ENCODE results near the gene GRPEL1. TPM values are rescaled to one million over a fixed set of nuclear protein-coding genes. Genes with fewer than 3 reads are reported as not detected.
"Not testable (repeated sequence)": the region's sequence is repeated elsewhere in the genome, so short reads cannot be mapped to it uniquely, and the experiment has no call there.

The GRPEL1 gene
- 57.9 and 76.0 TPM in 2 replicates for total RNA-seq (2014; rRNA removed; shearing (Covaris generic))

- peak; percentile 98 for DNase-seq (ENCODE audit: low spot score)
Observed at GRCh38 chr4:7067452-7068278, at the start of gene GRPEL1. GRPEL1 (minus strand) TSS chr4:7068064; CDS start chr4:7068032, 32 bp downstream.

DNA sequence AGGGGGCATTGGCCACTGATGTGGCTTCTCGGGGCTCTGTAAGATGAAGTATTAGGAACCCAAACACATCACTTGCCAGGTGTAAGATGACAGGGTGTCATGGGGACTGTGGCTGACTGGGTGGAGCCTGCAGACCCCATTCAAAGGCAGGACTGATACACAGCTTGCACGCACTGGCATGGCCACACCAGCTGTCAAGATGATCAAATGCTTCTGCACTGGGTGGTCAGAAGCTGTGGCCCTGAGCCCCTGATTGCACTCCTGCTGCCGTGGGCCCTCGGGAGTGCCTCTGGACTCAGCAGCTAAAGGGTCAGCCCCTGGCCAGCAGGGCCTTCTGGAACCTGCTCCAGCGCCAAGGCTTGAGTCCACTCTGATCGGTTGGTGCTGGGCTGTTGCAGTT is 48.8 kb upstream of the GRPEL1 start:
- no peak for DNase-seq (ENCODE audit: low spot score)

DNA sequence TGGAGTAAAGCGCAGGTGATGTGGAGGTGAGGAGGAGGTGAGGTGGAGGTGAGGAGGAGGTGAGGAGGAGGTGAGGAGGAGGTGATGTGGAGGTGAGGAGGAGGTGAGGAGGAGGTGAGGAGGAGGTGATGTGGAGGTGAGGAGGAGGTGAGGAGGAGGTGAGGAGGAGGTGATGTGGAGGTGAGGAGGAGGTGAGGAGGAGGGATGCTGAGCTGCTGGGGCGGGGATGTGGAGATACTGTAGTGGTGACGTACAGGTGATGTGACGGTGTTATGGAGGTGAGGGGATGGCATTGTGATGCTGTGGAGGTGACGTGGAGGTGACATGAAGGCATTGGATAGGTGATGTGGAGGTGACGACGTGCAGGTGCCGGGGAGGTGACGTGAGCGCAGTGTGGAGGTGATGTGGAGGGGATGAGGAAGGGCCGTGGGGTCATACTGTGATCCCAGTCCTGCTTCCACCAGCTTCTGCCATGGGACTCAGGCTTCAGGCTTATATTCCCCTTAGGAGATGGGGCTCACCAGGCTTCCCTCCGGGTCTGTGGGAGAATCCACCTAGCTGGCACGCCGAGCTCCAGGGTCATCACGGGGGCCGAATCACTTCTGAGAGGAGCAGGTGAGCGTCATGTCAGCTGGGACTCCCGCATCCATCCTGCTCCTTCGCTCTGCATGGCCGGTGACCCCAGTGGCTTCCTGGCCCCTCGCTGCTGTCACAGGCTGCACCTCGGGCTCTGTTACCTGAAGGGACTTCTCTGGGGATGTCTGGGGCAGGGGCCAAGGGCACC is 47.9 kb upstream of the GRPEL1 start:
- DNase-seq (ENCODE audit: low spot score): no peak

GRCh38 chr4:7112656-7113055 is 44.8 kb upstream of the GRPEL1 start:
- DNase-seq (ENCODE audit: low spot score): no peak

GRCh38 chr4:7111441-7111840 is 43.6 kb upstream of the GRPEL1 start:
- DNase-seq (ENCODE audit: low spot score): no peak

DNA sequence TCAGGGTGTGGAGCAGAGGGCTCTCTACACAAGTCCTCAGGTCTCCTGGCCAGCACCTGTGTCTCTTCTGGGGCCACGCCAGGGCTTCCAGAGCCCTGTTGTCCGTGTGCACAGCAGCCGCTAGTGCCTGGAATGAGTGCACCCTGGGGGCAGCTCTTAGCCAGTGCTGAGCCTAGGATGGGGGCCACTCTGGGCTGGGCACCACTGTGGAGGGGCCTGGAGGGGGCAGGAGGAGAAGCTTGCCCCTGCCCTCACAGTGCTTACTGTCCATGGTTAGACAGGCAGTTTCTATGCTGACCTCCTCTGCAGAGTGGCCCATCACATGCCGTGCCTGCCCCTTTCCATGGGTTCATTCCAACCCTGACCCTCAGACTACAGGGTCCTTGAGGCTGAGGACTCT is 42.7 kb upstream of the GRPEL1 start:
- DNase-seq (ENCODE audit: low spot score): no peak

- no peak for DNase-seq (ENCODE audit: low spot score)
Observed at GRCh38 chr4:7109169-7109568, 41.3 kb upstream of the GRPEL1 start.

GRCh38 chr4:7108660-7109059 is 40.8 kb upstream of the GRPEL1 start:
- no peak for DNase-seq (ENCODE audit: low spot score)

- no peak for DNase-seq (ENCODE audit: low spot score)
Observed at GRCh38 chr4:7108046-7108625, 40.3 kb upstream of the GRPEL1 start.

GRCh38 chr4:7107166-7107905 is 39.5 kb upstream of the GRPEL1 start:
- DNase-seq (ENCODE audit: low spot score): no peak

DNA sequence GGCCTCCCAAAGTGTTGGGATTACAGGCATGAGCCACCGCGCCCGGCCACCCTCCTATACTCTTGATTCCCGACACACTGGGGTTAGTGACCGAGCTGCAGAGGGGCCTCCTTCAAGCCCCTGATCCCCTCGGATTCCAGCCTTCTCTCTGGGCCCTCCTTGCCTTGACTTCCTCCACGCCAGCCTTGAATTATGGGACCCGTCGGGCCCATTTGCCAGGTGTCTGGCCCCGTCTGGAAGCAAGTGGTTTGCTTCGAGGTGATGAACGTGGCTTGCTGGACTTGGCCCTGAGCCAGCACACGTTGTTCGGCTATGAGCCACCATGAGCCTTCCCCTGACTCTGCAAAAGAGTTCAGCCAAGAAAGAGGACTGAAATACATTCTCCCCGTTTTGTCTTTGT is 37.4 kb upstream of the GRPEL1 start:
- DNase-seq (ENCODE audit: low spot score): no peak

GRCh38 chr4:7104366-7105031 is 36.6 kb upstream of the GRPEL1 start:
- DNase-seq (ENCODE audit: low spot score): no peak

DNA sequence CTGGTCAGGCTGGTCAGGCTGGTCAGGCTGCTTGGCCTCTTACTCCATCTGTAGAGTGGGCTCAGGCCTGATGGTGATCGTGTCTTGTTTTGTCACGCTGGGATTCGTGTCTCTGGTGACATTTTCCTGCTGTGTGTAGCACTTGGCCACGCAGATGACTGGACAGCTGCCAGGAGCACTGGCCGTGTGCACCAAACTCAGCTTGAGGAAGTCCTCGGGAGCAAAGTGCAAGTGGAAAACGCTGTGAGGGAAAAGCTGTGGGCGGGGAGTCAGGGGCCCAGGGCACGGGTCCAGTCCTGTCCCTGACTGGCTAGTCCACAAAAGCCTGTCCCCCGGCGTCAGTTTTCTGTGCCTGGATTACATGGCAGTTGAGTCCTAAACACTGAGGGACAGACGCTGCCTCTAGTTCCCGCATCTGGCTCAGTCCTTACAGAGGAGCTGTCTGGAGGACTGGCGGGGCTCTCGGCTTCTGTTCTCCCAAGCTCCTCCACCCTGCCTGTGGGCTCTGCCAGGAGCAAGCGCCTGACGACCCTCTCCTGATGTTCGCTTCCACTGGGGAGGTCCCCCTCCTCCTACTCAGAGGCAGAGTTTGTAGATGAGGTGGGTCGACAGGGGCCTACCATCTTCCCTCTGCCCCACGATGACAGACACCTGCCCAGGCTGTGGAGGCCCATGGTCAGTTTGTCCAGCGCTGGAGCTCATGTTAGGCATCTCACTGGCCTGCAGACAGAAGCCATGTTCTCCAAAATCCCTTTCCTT is 35.9 kb upstream of the GRPEL1 start:
- DNase-seq (ENCODE audit: low spot score): no peak

DNA sequence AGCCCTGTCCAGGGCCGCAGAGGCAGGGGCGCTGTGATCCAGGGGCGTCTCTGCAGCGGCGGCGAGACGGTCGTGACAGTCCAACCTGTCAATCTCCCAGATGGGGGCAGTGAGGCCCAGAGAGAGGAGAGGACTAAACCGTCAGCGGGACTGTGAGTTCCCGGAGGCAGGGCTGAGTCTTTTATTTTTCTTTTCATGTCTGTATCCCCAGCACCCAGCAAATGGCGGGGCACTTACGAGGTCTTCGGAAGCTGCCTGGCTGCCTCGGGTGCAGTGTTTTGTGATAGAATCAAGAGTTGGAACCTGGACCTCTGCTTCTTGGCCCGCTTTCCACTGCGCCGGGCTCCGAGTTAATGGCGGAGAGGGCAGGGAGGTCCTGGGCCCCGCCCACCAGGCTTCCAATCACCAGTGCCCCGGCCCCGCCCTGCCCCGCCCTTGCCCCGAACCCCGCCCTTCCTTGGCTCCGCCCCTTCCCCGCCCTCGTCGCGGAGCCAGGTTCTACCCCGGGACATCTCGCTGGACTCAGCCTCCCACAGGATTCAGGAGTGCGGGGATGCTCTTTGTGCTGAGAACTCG is 35.3 kb upstream of the GRPEL1 start:
- peak; percentile 82 for DNase-seq (ENCODE audit: low spot score)

GRCh38 chr4:7102516-7102909 is 34.6 kb upstream of the GRPEL1 start:
- not testable (repeated sequence) for DNase-seq (ENCODE audit: low spot score)

DNA sequence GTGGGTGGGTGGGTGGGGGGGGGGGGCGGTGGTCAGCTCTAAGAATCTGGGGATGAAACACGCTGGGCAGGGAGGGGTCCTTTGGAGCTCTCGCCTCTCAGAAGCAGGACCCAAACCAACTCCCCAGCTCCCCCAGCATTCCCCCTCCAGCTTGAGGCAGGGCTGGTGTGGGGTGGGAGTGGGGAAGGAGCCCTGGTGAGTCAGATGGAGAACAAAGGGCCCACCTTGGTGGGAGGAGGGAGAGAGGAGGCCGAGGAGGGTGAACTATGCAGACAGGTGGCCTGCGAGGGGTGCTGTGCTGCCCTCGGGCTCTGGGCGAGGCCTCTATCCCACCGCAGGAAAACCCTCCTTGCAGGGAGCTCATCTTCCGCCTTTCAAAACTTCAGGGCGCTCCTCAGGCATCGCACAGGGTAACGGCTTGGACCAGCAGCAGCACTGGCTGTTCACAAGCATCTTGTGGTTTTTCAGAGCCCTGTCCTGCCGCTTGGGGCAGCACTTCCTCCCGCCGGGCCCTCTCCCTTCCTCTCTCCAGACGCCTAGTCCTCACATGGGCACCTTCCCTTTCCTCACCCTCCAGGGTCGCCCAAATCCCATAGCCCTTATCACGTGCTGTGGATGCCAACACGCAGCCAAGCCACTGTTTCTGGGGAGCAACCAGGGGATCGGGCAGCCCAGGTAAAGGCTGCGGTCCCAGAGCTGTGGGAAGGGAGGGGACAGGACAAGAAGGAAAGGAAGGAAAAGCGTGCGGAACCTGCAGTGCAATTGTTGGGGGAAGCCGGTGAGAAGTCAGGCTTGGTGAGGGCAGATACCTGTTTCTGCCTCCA is 34.0 kb upstream of the GRPEL1 start:
- DNase-seq (ENCODE audit: low spot score): peak; percentile 52

- DNase-seq (ENCODE audit: low spot score): no peak
Observed at GRCh38 chr4:7096236-7096635, 28.4 kb upstream of the GRPEL1 start.

DNA sequence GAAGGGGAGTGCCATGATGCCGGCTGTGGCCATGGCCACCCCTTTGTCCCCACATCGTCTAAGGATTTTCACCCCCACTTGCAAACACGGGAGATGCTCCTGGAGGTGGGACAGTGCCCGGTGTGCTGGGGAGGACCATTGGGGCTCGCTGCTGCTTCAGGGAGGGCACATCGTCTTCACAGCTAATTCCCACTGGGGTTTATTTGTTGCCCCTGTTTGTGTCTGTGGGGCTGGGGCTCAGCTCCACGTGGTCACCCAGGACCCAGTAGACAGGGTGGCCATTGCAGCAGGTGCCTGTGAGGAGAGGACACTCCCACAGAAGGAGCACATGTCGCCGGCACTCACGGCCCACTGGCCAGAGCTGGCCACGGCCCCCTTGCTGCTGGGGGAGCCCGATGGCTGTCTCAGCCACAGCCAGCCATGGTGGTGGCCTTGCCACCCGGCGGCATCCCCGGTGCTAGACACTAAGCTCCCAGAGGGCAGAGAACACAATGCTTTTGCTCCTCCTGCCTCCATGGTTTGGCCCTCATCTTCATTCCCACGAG is 27.8 kb upstream of the GRPEL1 start:
- no peak for DNase-seq (ENCODE audit: low spot score)

DNA sequence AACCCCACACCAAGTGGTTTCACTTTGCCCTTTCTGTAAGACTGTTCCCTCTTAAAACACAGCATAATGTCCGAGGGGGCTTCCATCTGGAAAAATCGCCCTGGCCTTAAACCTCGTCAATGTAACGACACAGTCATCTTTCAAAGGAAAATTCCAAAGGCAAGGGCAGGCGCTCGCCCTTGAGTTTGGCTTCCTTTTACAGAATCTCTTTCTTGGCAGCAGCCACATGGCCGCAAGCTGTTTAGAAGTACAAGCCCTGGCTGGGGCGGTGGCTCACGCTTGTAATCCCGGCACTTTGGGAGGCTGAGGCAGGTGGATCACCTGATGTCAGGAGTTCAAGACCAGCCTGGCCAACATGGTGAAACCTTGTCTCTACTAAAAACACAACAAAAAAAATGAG is 27.1 kb upstream of the GRPEL1 start:
- DNase-seq (ENCODE audit: low spot score): no peak
